Neuronal stem cell (in vitro differentiated cells): Measurements from ENCODE around the gene SELL.
"Not testable (repeated sequence)": the region's sequence is repeated elsewhere in the genome, so short reads cannot be mapped to it uniquely, and the experiment has no call there.

ENCODE experiments used
- DNase-seq: peaks from one replicate; pipeline ENCODE4 v3.0.0-alpha.2; 2013; ENCODE audit warnings: low spot score
- H2AFZ ChIP-seq: one replicate; pipeline ENCODE4 v1.6.1; 2013; ENCODE audit warnings: mild to moderate bottlenecking, low read length, inconsistent platforms
- H2AK5ac ChIP-seq: 2 replicates; pipeline ENCODE4 v1.6.1; 2013; ENCODE audit warnings: low read depth, mild to moderate bottlenecking, inconsistent platforms, low read length, moderate library complexity, mixed read lengths
- H2BK120ac ChIP-seq: 2 replicates; pipeline ENCODE4 v1.6.1; 2013; ENCODE audit warnings: low read depth, mild to moderate bottlenecking, inconsistent platforms, low read length, moderate library complexity, mixed read lengths
- H2BK12ac ChIP-seq: one replicate; pipeline ENCODE4 v1.6.1; 2013; ENCODE audit warnings: low read length, inconsistent platforms
- H2BK15ac ChIP-seq: 2 replicates; pipeline ENCODE4 v1.6.1; 2013; ENCODE audit warnings: mild to moderate bottlenecking, low read length, inconsistent platforms, mixed read lengths
- H2BK5ac ChIP-seq: one replicate; pipeline ENCODE4 v1.6.1; 2013; ENCODE audit warnings: inconsistent platforms, mild to moderate bottlenecking, low read length, moderate library complexity
- H3K14ac ChIP-seq: one replicate; pipeline ENCODE4 v1.6.1; 2013; ENCODE audit warnings: low read length, inconsistent platforms
- H3K18ac ChIP-seq: 2 replicates; pipeline ENCODE4 v1.6.1; 2013; ENCODE audit warnings: low read length, inconsistent platforms
- H3K23ac ChIP-seq: 2 replicates; pipeline ENCODE4 v1.6.1; 2013; ENCODE audit warnings: low read depth, mild to moderate bottlenecking, mixed read lengths, low read length, inconsistent platforms; ENCODE audit not compliant: poor library complexity
- H3K27ac ChIP-seq: replicated peaks from 3 replicates; pipeline ENCODE4 v1.5.1; 2013; ENCODE audit warnings: low read length, inconsistent platforms
- H3K27me3 ChIP-seq, 3 experiments: 2 replicates each; pipeline ENCODE4 v1.6.1; 2013; ENCODE audit warnings: low read length in 3 of 3, mild to moderate bottlenecking in 2 of 3, inconsistent platforms in 1 of 3, low read depth in 1 of 3, mixed read lengths in 1 of 3, moderate library complexity in 1 of 3; ENCODE audit not compliant: control insufficient read depth in 3 of 3, insufficient read depth in 3 of 3
- H3K36me3 ChIP-seq, 2 donors: replicated peaks in 1 of 2; 2 replicates each; pipeline ENCODE4 v1.6.1; 2013; ENCODE audit warnings: low read length in 2 of 2; ENCODE audit not compliant: control insufficient read depth in 2 of 2, insufficient read depth in 2 of 2
- H3K4ac ChIP-seq: 2 replicates; pipeline ENCODE4 v1.6.1; 2013; ENCODE audit warnings: inconsistent platforms, mild to moderate bottlenecking, low read length, moderate library complexity
- H3K4me1 ChIP-seq, 2 donors: 1 replicate in 1 of 2; 2 replicates in 1 of 2; pipeline ENCODE4 v1.6.1; 2013; ENCODE audit warnings: low read length in 2 of 2, low read depth in 1 of 2; ENCODE audit not compliant: control insufficient read depth in 2 of 2, insufficient read depth in 1 of 2
- H3K4me2 ChIP-seq: one replicate; pipeline ENCODE4 v1.6.1; 2013; ENCODE audit warnings: mild to moderate bottlenecking, low read length, inconsistent platforms; ENCODE audit not compliant: insufficient read depth, poor library complexity, severe bottlenecking
- H3K4me3 ChIP-seq, 2 donors: 2 replicates each; pipeline ENCODE4 v1.5.1; 2013; ENCODE audit warnings: low read length in 2 of 2, mild to moderate bottlenecking in 2 of 2, inconsistent platforms in 1 of 2, moderate library complexity in 1 of 2
- H3K79me1 ChIP-seq: one replicate; pipeline ENCODE4 v1.6.1; 2013; ENCODE audit warnings: low read depth, mild to moderate bottlenecking, inconsistent platforms, low read length, moderate library complexity
- H3K9ac ChIP-seq: one replicate; pipeline ENCODE4 v1.6.1; 2013; ENCODE audit warnings: mild to moderate bottlenecking, low read depth, low read length, inconsistent platforms; ENCODE audit not compliant: poor library complexity
- H3K9me3 ChIP-seq, 2 donors: replicated peaks in 1 of 2; 2 replicates each; pipeline versions ENCODE3 to v1.6.1; 2013; ENCODE audit warnings: low read length in 2 of 2, mild to moderate bottlenecking in 2 of 2, inconsistent platforms in 1 of 2, low read depth in 1 of 2, mixed read lengths in 1 of 2, moderate library complexity in 1 of 2; ENCODE audit not compliant: control insufficient read depth in 2 of 2, insufficient read depth in 1 of 2
- H4K8ac ChIP-seq: one replicate; pipeline ENCODE4 v1.6.1; 2013; ENCODE audit warnings: low read depth, mild to moderate bottlenecking, inconsistent platforms, low read length, moderate library complexity
- H4K91ac ChIP-seq: one replicate; pipeline ENCODE4 v1.6.1; 2013; ENCODE audit warnings: low read length, low read depth, mild to moderate bottlenecking, inconsistent platforms; ENCODE audit not compliant: poor library complexity
- WGBS, 2 donors: extraction: QIAGEN DNeasy Blood & Tissue Kit; methylation state at CpG; one replicate each; pipeline ENCODE4 v1.1.7; 2013; ENCODE audit warnings: missing lambda C conversion rate in 2 of 2, mixed read lengths in 1 of 2; ENCODE audit not compliant: insufficient read length in 2 of 2, insufficient replicate concordance in 1 of 2; ENCODE audit errors: extremely low coverage in 2 of 2; 5-methylcytosine and 5-hydroxymethylcytosine counted together

SELL gene

GRCh38 chr1:169722779-169723178 is 11.4 kb upstream of the SELL start:
- H4K8ac ChIP-seq: no peak overlapping the region
- H3K18ac ChIP-seq: no peak overlapping the region
- H3K4ac ChIP-seq: no peak overlapping the region
- H2BK15ac ChIP-seq: no peak overlapping the region
- no peak overlapping the region for H3K14ac ChIP-seq
- DNase-seq: no peak
- H3K79me1 ChIP-seq: no peaks in the 10 kb centered on the region
- H3K23ac ChIP-seq: no peak overlapping the region
- no peak overlapping the region for H2BK12ac ChIP-seq
- H2BK5ac ChIP-seq: no peak overlapping the region
- H3K4me3 ChIP-seq: no peak overlapping the region
- H4K91ac ChIP-seq: no peak overlapping the region
- no peak overlapping the region for H3K9ac ChIP-seq
- H3K4me1 ChIP-seq: no peaks in the 10 kb centered on the region
- no peak overlapping the region for H3K4me2 ChIP-seq
- H3K9me3 ChIP-seq: peaks cover 0 to 2% of the 10 kb centered on the region in 2 donors
- no peak overlapping the region for H3K27ac ChIP-seq
- no peak overlapping the region for H2AFZ ChIP-seq
- H2BK120ac ChIP-seq: no peak overlapping the region
- no peak overlapping the region for H2AK5ac ChIP-seq
- no peaks in the 10 kb centered on the region for H3K36me3 ChIP-seq
- peaks cover 0 to 4% (median 0%) of the 10 kb centered on the region in 3 experiments for H3K27me3 ChIP-seq

DNA sequence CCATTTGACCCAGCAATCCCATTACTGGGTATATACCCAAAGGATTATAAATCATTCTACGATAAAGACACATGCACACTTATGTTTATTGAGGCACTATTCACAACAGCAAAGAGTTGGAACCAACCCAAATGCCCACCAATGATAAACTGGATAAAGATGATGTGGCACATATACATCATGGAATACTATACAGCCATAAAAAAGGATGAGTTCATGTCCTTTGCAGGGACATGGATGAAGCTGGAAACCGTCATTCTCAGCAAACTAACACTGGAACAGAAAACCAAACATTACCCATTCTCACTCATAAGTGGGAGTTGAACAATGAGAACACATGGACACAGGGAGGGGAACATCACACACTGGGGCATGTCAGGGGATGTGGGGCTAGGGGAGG is 3.7 kb upstream of the SELL start:
- H2BK120ac ChIP-seq, H2BK15ac ChIP-seq, H2AFZ ChIP-seq, H3K4ac ChIP-seq, H3K18ac ChIP-seq, H3K27ac ChIP-seq, H3K14ac ChIP-seq, H4K91ac ChIP-seq, H3K4me3 ChIP-seq, H3K27me3 ChIP-seq, H3K4me1 ChIP-seq, H3K79me1 ChIP-seq, H2AK5ac ChIP-seq, H3K36me3 ChIP-seq, H4K8ac ChIP-seq, H3K4me2 ChIP-seq, H2BK5ac ChIP-seq, H2BK12ac ChIP-seq, H3K9ac ChIP-seq, H3K9me3 ChIP-seq, DNase-seq, H3K23ac ChIP-seq: not testable (repeated sequence)
- no CpG with 5 or more reads among the region's 2 CpGs for WGBS, 2 donors

- no CpG with 5 or more reads among the region's 5 CpGs for WGBS, 2 donors
- H3K4me3 ChIP-seq, H4K8ac ChIP-seq: not testable (repeated sequence)
Measured at GRCh38 chr1:169713090-169713489, 1.7 kb upstream of the SELL start.

DNA sequence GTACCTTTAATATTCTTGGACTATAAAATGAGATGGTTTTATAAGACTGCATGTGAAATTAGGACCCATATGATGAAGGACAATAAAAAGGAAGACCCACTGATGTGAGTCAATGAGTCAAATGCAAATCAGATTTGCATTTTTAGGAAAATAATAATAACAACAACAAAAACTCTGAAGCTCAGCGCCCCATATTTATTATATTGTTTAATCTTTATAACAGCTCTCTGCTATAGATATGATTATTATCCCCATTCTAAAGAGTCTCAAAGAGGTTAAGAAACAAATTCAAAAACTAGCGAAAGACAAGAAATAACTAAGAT is 850 bp upstream of the SELL start:
- Histone ChIP-seq H3K9ac (no peak overlapping the region), H4K8ac (no peak overlapping the region), H3K36me3 (no peaks in the 10 kb centered on the region), H3K27me3 (no peaks in the 10 kb centered on the region), H2BK120ac (no peak overlapping the region), H3K4me1 (peaks cover 0 to 1% of the 10 kb centered on the region in 2 donors), H2AK5ac (no peak overlapping the region), H3K4me2 (no peak overlapping the region), H3K4ac (no peak overlapping the region), H2AFZ (no peak overlapping the region), H3K9me3 (no peaks in the 10 kb centered on the region), H4K91ac (no peak overlapping the region), H3K79me1 (no peaks in the 10 kb centered on the region), H2BK5ac (no peak overlapping the region), H3K4me3 (no peak overlapping the region), H2BK12ac (no peak overlapping the region), H3K14ac (no peak overlapping the region), H3K23ac (no peak overlapping the region), H2BK15ac (no peak overlapping the region), H3K27ac (no peak overlapping the region), H3K18ac (no peak overlapping the region)
- DNase-seq: no peak
- WGBS, 2 donors: no CpG with 5 or more reads among the region's 2 CpGs

More at GRCh38 chr1:169713090-169713489, 1.7 kb upstream of the SELL start:
- not testable (repeated sequence) for H3K9me3 ChIP-seq, H3K4ac ChIP-seq, H2BK12ac ChIP-seq, H3K27ac ChIP-seq, H3K9ac ChIP-seq, H3K4me1 ChIP-seq, H3K18ac ChIP-seq, H3K27me3 ChIP-seq, H2BK15ac ChIP-seq, H2BK120ac ChIP-seq, H2AFZ ChIP-seq, H3K23ac ChIP-seq, H4K91ac ChIP-seq, H3K36me3 ChIP-seq, H3K4me2 ChIP-seq, H2AK5ac ChIP-seq, H3K14ac ChIP-seq, H3K79me1 ChIP-seq, DNase-seq, H2BK5ac ChIP-seq
